ENCODE measurements around the gene TNNT3. TPM values are rescaled to one million over a fixed set of nuclear protein-coding genes. Genes with fewer than 3 reads are reported as not detected.

TNNT3 gene
- total and polyA plus RNA-seq, 2 of the 4 experiments (the other 2 are of a cell fraction): not detected

DNA sequence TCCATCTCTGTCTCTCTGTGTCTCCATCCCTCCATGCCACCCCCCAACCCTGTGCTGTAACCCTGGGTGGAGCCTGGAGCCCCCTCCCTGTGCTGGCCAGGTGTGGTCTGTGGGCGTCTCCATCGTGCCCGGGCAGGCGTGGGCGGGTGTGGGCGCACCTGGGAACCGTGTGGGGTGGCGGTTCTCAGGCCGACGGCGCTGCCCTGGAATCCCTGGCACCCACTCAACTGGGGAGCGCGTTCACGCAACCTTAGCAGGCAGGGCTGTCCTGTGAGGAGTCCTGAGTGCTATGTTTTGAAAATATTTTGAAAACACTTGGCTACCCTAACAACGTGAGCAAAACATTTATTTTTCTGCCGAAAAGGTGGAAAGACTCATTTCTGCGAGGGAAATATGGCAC lies 4.7 kb downstream of the TNNT3 start:
- TF ChIP-seq FOS (IDR thresholded peaks at IDR 0.05; ENCODE audit: low read depth, low read length) (no peak), RCOR1 (IDR thresholded peaks at IDR 0.05; ENCODE audit: insufficient replicate concordance, low read length) (no peak), SMC3 (IDR thresholded peaks at IDR 0.05; ENCODE audit: low read depth, low read length) (no peak)
- no peak overlapping the region for H3K9ac ChIP-seq (ENCODE audit: low read depth, low read length)
- no peak overlapping the region for H2BK15ac ChIP-seq (ENCODE audit: low read depth, low read length)
- H3K27ac ChIP-seq (ENCODE audit: insufficient read depth, low read length): no peak overlapping the region
- no peaks in the 10 kb centered on the region for H3K4me1 ChIP-seq (ENCODE audit: control insufficient read depth, insufficient read depth, low read length)
- no peak overlapping the region for H2AK5ac ChIP-seq (ENCODE audit: low read depth, low read length)
- no peaks in the 10 kb centered on the region for H3K9me1 ChIP-seq (ENCODE audit: insufficient read depth, low read length)
- H4K5ac ChIP-seq (ENCODE audit: low read depth, low read length): no peak overlapping the region
- no peak overlapping the region for H3K4me3 ChIP-seq (ENCODE audit: insufficient read depth, low read depth, low read length)
- no peak overlapping the region for H4K8ac ChIP-seq (ENCODE audit: low read depth in 2 of 2, low read length in 2 of 2)
- no peak overlapping the region for H3K23ac ChIP-seq (ENCODE audit: low read depth, low read length)
- H2BK120ac ChIP-seq (ENCODE audit: low read depth, low read length): no peak overlapping the region
- no peak overlapping the region for H2AFZ ChIP-seq (replicated peaks; ENCODE audit: low read length, poor library complexity)
- no peaks in the 10 kb centered on the region for H3K9me3 ChIP-seq (ENCODE audit: control insufficient read depth, insufficient read depth, low read length)
- in situ Hi-C loops (cut with MboI; ENCODE audit: low sequenced_read_pairs) (no loop called here), intact Hi-C loops (cut with micrococcal nuclease) (no loop called here), dilution Hi-C loops (cut with HindIII; ENCODE audit: low sequenced_read_pairs, unreplicated experiment) (no loop called here)
- no peak overlapping the region for H3K56ac ChIP-seq (ENCODE audit: extremely low read depth, insufficient read depth, low read length)
- H3K18ac ChIP-seq (ENCODE audit: low read depth, low read length): no peak overlapping the region
- H3K27me3 ChIP-seq (ENCODE audit: control insufficient read depth, insufficient read depth, low read length): peaks cover 12% of the 10 kb centered on the region
- H3K14ac ChIP-seq (replicated peaks; ENCODE audit: low read depth, low read length): no peak overlapping the region
- BruUV-seq (replicated peaks): no TSS peak
- no peak overlapping the region for H3K4ac ChIP-seq (ENCODE audit: low read depth, low read length)
- no peak overlapping the region for H2BK5ac ChIP-seq (ENCODE audit: low read depth, low read length, poor library complexity, severe bottlenecking)
- POLR2A ChIA-PET (ENCODE audit: unreplicated experiment): no interaction called here
- H4K91ac ChIP-seq (ENCODE audit: insufficient read depth, low read depth, low read length): no peak overlapping the region
- no peak overlapping the region for H3K4me2 ChIP-seq (ENCODE audit: low read depth, low read length)
- no peaks in the 10 kb centered on the region for H3K36me3 ChIP-seq (ENCODE audit: control insufficient read depth, insufficient read depth, low read length)
- CTCF ChIA-PET: no interaction called here
- no peak overlapping the region for H2AK9ac ChIP-seq (replicated peaks; ENCODE audit: low read depth, low read length, poor library complexity)
- H4K20me1 ChIP-seq (ENCODE audit: insufficient read depth, low read length): no peaks in the 10 kb centered on the region
- no peak overlapping the region for H2BK20ac ChIP-seq (ENCODE audit: low read depth, low read length)
- ATAC-seq (ENCODE audit: low read depth): no peak
- DNase-seq: no peak
- WGBS, 2 experiments (ENCODE audit: extremely low coverage in 2 of 2, insufficient read length in 1 of 2): 51% methylated on average over 3 of the region's 17 CpGs; no CpG with 5 or more reads in 1 of the 2 experiments
- no peaks in the 10 kb centered on the region for H3K79me1 ChIP-seq (ENCODE audit: low read depth in 1 of 2, low read length in 2 of 2)

Data from IMR-90 (cell line).